Loucy (cell line): Measurements from ENCODE around the gene FCHSD2.

Experiments used
- H2AFZ ChIP-seq: fragments of 200-600 bp; sonication (generic); 2 replicates; pipeline ENCODE4 v1.6.0; 2016; ENCODE audit warnings: antibody characterized with exemption, mild to moderate bottlenecking, low read length, moderate library complexity
- H3F3A ChIP-seq: fragments of 200-600 bp; 2 replicates; pipeline ENCODE4 v1.6.0; 2016; ENCODE audit warnings: antibody characterized with exemption, low read depth, mild to moderate bottlenecking
- H3K27me3 ChIP-seq: fragments of 200-600 bp; sonication (generic); 2 replicates; pipeline ENCODE4 v1.6.1; 2014; ENCODE audit warnings: low read length, mild to moderate bottlenecking; ENCODE audit not compliant: insufficient read depth, poor library complexity, severe bottlenecking
- H3K36me3 ChIP-seq: fragments of 200-600 bp; sonication (generic); 2 replicates; pipeline ENCODE4 v1.6.1; 2016; ENCODE audit warnings: low read length; ENCODE audit not compliant: insufficient read depth
- H3K4me1 ChIP-seq: fragments of 200-600 bp; sonication (generic); 2 replicates; pipeline ENCODE4 v1.5.1; 2014; ENCODE audit warnings: low read length, mild to moderate bottlenecking; ENCODE audit not compliant: insufficient read depth, poor library complexity, severe bottlenecking
- H3K4me2 ChIP-seq: fragments of 200-600 bp; sonication (generic); 2 replicates; pipeline ENCODE4 v1.6.0; 2014; ENCODE audit warnings: antibody characterized with exemption, low read length, low read depth, mild to moderate bottlenecking; ENCODE audit not compliant: poor library complexity, severe bottlenecking
- H3K4me3 ChIP-seq: fragments of 200-600 bp; sonication (generic); 2 replicates; pipeline ENCODE4 v1.5.1; 2014; ENCODE audit warnings: low read length, mild to moderate bottlenecking, mixed read lengths; ENCODE audit not compliant: poor library complexity, severe bottlenecking
- H3K79me2 ChIP-seq: fragments of 200-600 bp; sonication (generic); 2 replicates; pipeline ENCODE4 v1.6.1; 2014; ENCODE audit warnings: low read length; ENCODE audit not compliant: insufficient read depth
- H3K9ac ChIP-seq: fragments of 200-600 bp; sonication (generic); 2 replicates; pipeline ENCODE4 v1.6.0; 2014; ENCODE audit warnings: mild to moderate bottlenecking, low read depth, low read length, moderate library complexity; ENCODE audit not compliant: poor library complexity, severe bottlenecking
- H3K9me2 ChIP-seq: fragments of 200-600 bp; sonication (generic); replicated peaks from 2 replicates; pipeline ENCODE4 v1.6.1; 2016; ENCODE audit warnings: low read depth, low read length, mixed read lengths
- H3K9me3 ChIP-seq: fragments of 200-600 bp; sonication (generic); 2 replicates; pipeline ENCODE4 v1.6.1; 2014; ENCODE audit warnings: mild to moderate bottlenecking, antibody characterized with exemption, low read length, low read depth; ENCODE audit not compliant: insufficient read depth
- H4K20me1 ChIP-seq: fragments of 200-600 bp; sonication (generic); 2 replicates; pipeline ENCODE4 v1.6.0; 2014; ENCODE audit warnings: antibody characterized with exemption, low read length, mild to moderate bottlenecking; ENCODE audit not compliant: insufficient read depth, poor library complexity, severe bottlenecking
- CTCF ChIP-seq: fragments of 200-600 bp; sonication (generic); conservative IDR thresholded peaks from 2 replicates; pipeline ENCODE4 v1.5.1; 2014; ENCODE audit warnings: mild to moderate bottlenecking, antibody characterized with exemption, low read length
- EZH2phosphoT487 ChIP-seq: fragments of 200-600 bp; IDR thresholded peaks from 2 replicates; pipeline ENCODE4 v1.6.1; 2018; ENCODE audit warnings: antibody characterized with exemption, mild to moderate bottlenecking, moderate library complexity, borderline replicate concordance

The FCHSD2 gene

DNA sequence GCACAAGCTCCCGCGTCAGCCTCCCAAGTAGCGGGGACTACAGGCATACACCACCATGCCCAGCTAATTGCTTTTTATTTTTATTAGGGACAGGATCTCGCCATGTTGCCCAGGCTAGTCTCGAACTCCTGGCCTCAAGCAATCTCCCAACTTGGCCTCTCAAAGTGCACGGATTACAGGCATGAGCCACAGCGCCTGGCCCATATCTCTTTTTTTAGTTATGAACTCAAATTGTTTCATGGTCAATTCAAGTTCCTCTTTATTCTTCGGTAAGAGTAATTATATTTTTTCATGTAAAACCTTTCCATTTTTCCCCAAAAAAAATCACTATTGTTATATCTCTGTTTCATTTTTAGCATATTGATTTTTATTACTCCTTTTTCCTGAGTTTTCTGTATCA lies 25.5 kb downstream of the FCHSD2 start:
- no peak overlapping the region for H2AFZ ChIP-seq
- H4K20me1 ChIP-seq: peaks cover 58% of the 10 kb centered on the region
- H3F3A ChIP-seq: no peaks in the 10 kb centered on the region
- no peaks in the 10 kb centered on the region for H3K4me1 ChIP-seq
- H3K9me2 ChIP-seq: no peaks in the 10 kb centered on the region
- H3K36me3 ChIP-seq: peaks cover 72% of the 10 kb centered on the region
- peaks cover 98% of the 10 kb centered on the region for H3K79me2 ChIP-seq
- no peak overlapping the region for H3K4me3 ChIP-seq
- no peaks in the 10 kb centered on the region for H3K27me3 ChIP-seq
- H3K4me2 ChIP-seq: no peak overlapping the region
- no peaks in the 10 kb centered on the region for H3K9me3 ChIP-seq
- no peak overlapping the region for H3K9ac ChIP-seq
- TF ChIP-seq EZH2phosphoT487: no peak
- no peak for TF ChIP-seq CTCF

- peaks cover 40% of the 10 kb centered on the region for H4K20me1 ChIP-seq
- peaks cover 4% of the 10 kb centered on the region for H3K9me3 ChIP-seq
- no peaks in the 10 kb centered on the region for H3K27me3 ChIP-seq
- no peak overlapping the region for H3K4me3 ChIP-seq
- peaks cover 65% of the 10 kb centered on the region for H3K36me3 ChIP-seq
- H3K79me2 ChIP-seq: peaks cover 90% of the 10 kb centered on the region
- H3F3A ChIP-seq: no peaks in the 10 kb centered on the region
- no peak for TF ChIP-seq EZH2phosphoT487
- TF ChIP-seq CTCF: no peak
- H3K9me2 ChIP-seq: no peaks in the 10 kb centered on the region
- H3K4me2 ChIP-seq: no peak overlapping the region
- H3K9ac ChIP-seq: no peak overlapping the region
- no peak overlapping the region for H2AFZ ChIP-seq
- H3K4me1 ChIP-seq: no peaks in the 10 kb centered on the region
Observed at GRCh38 chr11:73114835-73115220, 27.3 kb downstream of the FCHSD2 start.

DNA sequence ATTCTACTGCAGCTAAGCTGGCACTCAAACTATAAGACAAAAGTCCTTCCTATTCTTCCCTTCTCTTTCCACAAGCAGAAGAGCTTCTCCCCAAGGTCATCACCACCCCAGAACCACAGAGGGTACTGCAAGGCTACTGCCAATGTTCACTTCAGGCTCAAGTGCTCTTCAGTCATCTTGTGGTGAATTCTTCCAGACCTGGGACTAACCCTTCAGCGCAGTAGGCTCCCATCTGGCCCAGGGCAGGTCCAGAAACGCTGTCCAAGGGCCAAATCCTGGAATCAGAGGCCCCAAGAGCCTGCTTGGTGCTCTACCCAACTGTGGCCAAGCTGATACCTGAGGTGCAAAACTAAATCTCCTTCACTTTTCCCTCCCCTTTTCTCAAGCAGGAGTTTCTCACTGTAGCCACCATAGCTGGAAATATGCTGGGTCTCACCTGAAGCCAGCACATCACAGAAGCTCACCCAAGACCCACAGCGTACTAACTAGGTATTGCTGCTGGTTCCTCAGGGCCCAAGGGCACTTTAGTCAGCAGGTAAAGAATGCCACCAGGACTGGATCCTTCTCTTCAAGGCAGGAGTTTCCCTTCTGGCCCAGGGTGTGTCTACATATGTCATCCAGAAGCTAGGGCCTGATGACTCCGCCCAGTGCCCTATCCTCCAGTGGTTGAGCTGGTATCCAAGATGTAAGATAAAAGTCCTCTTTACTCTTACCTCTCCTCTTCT lies 27.8 kb downstream of the FCHSD2 start:
- TF ChIP-seq CTCF: no peak
- TF ChIP-seq EZH2phosphoT487: no peak
- H3K4me1 ChIP-seq: no peaks in the 10 kb centered on the region
- H3K4me2 ChIP-seq: no peak overlapping the region
- H3K9me3 ChIP-seq: peaks cover 4% of the 10 kb centered on the region
- H3K27me3 ChIP-seq: no peaks in the 10 kb centered on the region
- no peaks in the 10 kb centered on the region for H3K9me2 ChIP-seq
- H3K4me3 ChIP-seq: no peak overlapping the region
- H4K20me1 ChIP-seq: peaks cover 35% of the 10 kb centered on the region
- peaks cover 84% of the 10 kb centered on the region for H3K79me2 ChIP-seq
- no peak overlapping the region for H3K9ac ChIP-seq
- H3K36me3 ChIP-seq: peaks cover 64% of the 10 kb centered on the region
- no peak overlapping the region for H2AFZ ChIP-seq
- H3F3A ChIP-seq: no peaks in the 10 kb centered on the region
